HG03103 (cell line): Measurements from ENCODE around the gene PDE3B.
"Not testable (repeated sequence)": the region's sequence is repeated elsewhere in the genome, so short reads cannot be mapped to it uniquely, and the experiment has no call there.

Source experiments
- ATAC-seq: cut with Tn5 transposase; IDR thresholded peaks from one replicate; pipeline ENCODE4 v1.9.1; 2021; ENCODE audit warnings: low read depth; ENCODE audit not compliant: unreplicated experiment

The PDE3B gene

DNA sequence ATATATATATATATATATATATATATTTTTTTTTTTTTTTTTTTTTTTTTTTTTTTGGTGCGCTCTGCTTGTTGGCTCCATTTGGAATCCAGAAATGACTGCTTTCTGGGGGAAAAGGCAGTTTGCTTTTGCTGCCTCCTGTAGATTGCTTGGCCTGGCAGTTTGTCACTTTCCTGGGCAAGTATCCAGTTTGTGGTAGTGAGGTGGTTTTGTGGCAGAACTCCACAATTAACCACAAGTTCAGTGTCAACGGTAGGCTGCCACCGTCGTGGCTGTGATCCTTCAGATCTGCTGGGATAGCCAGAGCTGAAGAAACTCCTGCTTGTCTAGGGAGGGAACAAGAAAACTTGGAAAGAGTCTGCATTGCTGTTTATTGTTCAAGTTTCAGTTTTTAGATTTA lies 5.0 kb upstream of the PDE3B start:
- no peak for ATAC-seq

GRCh38 chr11:14641801-14642200 lies 1.8 kb upstream of the PDE3B start:
- no peak for ATAC-seq

GRCh38 chr11:14642453-14642852 lies 1.2 kb upstream of the PDE3B start:
- no peak for ATAC-seq

- no peak for ATAC-seq
These were observed 519 bp upstream of the PDE3B start for GRCh38 chr11:14642873-14643696.

DNA sequence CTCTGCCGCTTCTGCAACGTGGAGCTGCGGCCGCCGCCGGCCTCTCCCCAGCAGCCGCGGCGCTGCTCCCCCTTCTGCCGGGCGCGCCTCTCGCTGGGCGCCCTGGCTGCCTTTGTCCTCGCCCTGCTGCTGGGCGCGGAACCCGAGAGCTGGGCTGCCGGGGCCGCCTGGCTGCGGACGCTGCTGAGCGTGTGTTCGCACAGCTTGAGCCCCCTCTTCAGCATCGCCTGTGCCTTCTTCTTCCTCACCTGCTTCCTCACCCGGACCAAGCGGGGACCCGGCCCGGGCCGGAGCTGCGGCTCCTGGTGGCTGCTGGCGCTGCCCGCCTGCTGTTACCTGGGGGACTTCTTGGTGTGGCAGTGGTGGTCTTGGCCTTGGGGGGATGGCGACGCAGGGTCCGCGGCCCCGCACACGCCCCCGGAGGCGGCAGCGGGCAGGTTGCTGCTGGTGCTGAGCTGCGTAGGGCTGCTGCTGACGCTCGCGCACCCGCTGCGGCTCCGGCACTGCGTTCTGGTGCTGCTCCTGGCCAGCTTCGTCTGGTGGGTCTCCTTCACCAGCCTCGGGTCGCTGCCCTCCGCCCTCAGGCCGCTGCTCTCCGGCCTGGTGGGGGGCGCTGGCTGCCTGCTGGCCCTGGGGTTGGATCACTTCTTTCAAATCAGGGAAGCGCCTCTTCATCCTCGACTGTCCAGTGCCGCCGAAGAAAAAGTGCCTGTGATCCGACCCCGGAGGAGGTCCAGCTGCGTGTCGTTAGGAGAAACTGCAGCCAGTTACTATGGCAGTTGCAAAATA lies 816 bp downstream of the PDE3B start:
- peak; percentile 43 for ATAC-seq

GRCh38 chr11:14645015-14645912 lies 1.7 kb downstream of the PDE3B start:
- ATAC-seq, result no peak

DNA sequence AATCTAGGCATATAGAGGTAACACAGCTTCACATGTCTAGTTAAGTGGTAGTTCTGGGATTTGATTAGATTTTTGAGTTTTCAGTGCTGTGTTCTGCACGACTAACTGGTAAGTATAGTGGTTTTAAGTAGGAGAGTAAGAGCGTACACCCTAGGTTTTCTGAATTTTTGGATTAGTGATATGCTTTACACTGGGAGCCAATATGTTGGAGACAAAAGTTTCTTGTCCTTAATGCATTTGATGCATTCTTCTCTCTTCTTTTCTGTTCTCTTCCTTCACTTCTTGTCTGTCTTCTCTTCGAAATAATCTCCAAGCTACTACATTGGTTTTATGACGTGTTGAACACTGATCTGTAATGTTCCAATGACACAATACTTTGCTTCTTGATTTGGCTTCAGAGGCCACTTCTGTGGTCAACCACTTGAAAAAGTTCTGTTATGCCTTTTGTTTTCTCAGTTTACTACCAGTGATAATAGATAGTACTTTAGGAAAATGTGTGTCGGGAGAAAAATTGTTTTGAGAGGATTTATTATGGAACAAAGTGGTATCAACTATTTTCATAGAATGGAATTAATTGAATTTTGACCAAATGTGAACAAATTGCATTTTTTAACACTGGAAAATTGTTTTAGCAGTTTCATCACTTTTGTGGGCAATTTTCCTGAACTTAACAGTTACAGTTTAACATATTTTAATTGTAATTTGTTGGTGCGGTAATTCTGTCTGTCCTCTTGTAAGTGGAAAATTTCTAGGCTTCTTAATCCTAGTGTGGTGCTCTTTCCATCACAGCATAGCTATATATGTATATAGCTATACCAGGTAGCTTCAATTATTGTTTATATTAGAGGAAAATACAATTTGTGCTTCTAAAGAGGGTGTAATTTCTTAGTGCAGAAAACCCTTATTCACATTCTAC lies 2.6 kb downstream of the PDE3B start:
- ATAC-seq, result no peak

DNA sequence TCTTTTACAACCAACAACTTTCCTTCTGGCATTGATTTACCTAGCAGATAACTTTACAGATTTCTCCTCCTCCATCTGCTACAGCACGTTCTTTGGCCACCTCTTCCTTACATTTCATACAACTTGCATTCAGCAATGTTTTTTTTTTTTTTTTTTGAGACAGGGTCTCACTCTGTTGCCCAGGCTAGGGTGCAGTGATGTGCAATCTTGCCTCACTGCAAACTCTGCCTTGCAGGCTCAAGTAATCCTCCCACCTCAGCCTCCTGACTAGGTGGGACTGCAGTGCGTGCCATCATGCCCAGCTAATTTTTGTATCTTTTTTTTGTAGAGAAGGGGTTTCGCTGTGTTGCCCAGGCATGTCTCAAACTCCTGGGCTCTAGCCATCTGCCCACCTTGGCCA lies 6.5 kb downstream of the PDE3B start:
- ATAC-seq, result no peak

DNA sequence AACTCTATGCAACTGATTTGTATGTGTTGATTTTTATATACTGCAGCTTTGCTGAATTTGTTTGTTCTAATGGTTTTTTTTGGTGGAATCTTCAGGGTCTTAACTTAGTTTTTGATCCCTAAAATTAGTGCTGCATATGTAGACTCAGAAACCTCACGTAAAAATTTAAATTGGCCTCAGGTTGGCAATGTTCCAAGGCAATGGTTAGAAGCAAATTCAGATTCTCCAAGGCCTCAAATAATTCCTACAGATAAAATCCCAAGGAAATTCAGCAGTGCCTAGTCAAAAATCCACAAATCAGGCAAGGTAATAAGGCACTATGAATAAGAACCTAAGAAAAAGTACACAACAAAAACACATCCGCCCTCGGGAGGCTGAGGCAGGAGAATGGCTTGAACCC lies 9.5 kb downstream of the PDE3B start:
- ATAC-seq, result no peak

- ATAC-seq, result no peak
These were observed 11.8 kb downstream of the PDE3B start for GRCh38 chr11:14655435-14655834.

DNA sequence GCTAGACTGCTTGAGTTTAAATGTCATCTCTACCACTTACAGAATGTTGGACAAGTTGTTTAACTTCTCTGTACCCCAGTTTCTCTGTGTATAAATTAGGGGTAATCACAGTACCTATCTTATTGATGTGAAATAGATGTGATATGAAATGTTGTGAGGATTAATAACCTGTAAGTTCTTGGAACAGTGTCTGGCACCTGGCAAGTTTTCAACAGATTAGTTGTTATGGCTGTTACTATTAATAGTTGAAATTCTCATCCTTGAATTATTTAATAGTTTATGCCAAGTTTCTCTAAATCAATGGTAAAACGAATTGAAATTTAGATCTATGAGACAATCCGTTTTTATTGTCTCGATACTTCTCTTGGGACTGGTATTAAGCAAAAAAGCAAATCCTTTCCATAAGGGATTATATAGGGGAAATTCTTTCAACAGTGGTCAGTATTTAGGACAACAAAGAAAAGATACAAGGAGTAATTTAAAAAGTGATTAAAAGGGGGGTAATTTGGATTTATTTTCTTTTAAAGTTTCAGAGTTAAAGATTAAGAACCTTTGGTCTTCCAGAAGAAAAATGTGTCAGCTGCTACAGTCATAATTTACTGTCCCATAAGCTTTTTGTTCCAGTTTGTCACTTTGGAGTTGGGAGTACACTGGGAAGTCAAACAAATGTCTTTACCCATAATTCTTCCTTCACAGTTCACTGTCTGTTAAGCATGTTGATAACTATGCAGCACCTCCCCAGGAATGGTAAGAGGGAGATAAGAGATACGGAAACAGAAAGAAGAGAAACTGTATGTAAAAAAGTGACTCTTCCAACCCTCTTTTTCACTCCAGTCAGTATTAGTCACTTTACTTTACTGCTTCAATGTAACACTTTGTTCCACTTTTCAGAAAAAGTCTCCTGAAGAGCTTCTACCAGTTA lies 13.2 kb downstream of the PDE3B start:
- no peak for ATAC-seq

- no peak for ATAC-seq
These were observed 14.2 kb downstream of the PDE3B start for GRCh38 chr11:14657841-14658240.

DNA sequence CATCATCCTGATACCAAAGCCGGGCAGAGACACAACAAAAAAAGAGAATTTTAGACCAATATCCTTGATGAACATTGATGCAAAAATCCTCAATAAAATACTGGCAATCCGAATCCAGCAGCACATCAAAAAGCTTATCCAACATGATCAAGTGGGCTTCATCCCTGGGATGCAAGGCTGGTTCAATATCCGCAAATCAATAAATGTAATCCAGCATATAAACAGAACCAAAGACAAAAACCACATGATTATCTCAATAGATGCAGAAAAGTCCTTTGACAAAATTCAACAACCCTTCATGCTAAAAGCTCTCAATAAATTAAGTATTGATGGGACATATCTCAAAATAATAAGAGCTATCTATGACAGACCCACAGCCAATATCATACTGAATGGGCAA lies 21.3 kb downstream of the PDE3B start:
- not testable (repeated sequence) for ATAC-seq

- ATAC-seq, result not testable (repeated sequence)
These were observed 23.7 kb downstream of the PDE3B start for GRCh38 chr11:14667329-14667728.

DNA sequence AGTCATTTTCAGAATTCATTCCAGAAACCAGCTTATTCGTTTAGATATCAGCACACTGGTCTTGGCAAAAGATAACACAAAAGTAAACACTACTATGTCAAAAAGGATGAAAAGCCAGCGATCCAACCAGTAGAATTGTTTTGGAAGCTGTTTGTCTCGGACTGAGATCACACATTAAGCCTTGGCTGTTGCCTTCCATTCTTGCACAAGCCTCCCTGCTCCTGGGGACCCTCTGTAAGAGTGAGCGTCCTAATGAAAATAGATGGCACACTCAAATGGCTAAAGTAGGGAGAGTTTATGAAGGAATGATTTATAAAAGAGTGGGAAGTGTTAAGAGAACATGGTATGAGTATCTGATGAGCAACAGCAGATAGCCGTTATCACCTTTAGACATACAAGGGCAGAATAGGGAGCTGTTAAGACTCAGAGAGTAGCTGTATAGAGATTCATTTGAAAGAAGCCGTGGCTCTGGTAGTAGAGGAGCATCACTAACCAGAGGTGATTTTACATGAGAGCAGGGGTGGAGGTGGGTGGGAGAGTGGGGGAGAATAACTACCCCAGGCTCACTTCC lies 25.2 kb downstream of the PDE3B start:
- no peak for ATAC-seq

DNA sequence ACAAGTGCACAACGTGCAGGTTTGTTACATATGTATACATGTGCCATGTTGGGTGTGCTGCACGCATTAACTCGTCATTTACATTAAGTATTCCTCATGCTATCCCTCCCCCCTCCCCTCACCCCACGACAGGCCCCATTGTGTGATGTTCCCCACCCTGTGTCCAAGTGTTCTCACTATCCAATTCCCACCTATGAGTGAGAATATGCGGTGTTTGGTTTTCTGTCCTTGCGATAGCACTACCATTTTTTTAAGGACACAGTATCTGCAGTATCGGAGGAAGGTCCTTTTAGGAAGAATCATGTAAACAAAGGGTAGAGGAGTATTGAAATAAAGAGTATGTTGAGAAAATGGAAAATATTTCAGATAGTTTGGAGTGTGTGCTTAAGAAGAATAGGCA lies 25.9 kb downstream of the PDE3B start:
- ATAC-seq, result no peak

GRCh38 chr11:14669958-14670357 lies 26.4 kb downstream of the PDE3B start:
- ATAC-seq, result no peak

DNA sequence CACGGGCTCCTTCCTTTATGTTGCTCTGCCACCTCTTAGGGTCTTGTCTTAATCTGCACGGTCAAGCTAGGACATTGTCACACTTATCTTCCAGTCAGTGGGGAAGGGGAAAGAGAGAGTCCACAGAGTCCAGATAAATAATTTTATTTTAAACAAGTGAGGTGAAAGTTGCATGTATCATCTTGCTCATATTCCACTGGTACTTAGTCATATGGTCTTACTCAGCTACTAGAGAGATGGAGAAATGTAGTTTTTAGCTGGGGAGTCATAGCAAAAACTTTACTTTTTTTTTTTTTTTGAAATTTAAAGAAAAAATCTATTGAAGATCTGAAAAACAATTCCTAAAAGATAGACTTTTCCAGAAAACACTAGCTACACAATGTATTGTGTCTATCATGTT lies 29.0 kb downstream of the PDE3B start:
- no peak for ATAC-seq

- ATAC-seq, result no peak
These were observed 29.8 kb downstream of the PDE3B start for GRCh38 chr11:14673421-14673820.
